Stomach (tissue), 4 donors: Measurements from ENCODE around the gene NTPCR.

ENCODE experiments used
- POLR2A ChIP-seq, 4 donors: fragments of 450-650 bp; IDR thresholded peaks; one replicate each; pipeline ENCODE4 v1.6.1; 2016; ENCODE audit warnings: antibody characterized with exemption in 4 of 4, control low read depth in 2 of 4, mild to moderate bottlenecking in 1 of 4, moderate library complexity in 1 of 4
- POLR2AphosphoS5 ChIP-seq, 3 donors: sonication (generic); formaldehyde crosslinking; IDR thresholded peaks; one replicate each; pipeline ENCODE4 v1.6.1; 2016; ENCODE audit warnings: antibody characterized with exemption in 3 of 3

GRCh38 chr1:233016798-233017197 is 66.4 kb downstream of the NTPCR start:
- TF ChIP-seq POLR2AphosphoS5 (IDR thresholded peaks at IDR 0.05) (no peak), POLR2A (IDR thresholded peaks at IDR 0.05) (no peak)
